Heart left ventricle (tissue), 13 donors: ENCODE data around the gene UCMA.

Source experiments
- POLR2A ChIP-seq, 2 donors: fragments of 450-650 bp; IDR thresholded peaks; one replicate each; pipeline ENCODE4 v1.6.1; 2017; ENCODE audit warnings: antibody characterized with exemption in 2 of 2, mild to moderate bottlenecking in 2 of 2, moderate library complexity in 2 of 2
- TF ChIP-seq, protein P1 (sequence below), 12 donors: fragments of 200-600 bp; sonication (generic) in 4 of 12; IDR thresholded peaks; one replicate each; pipeline versions ENCODE4 v1.5.0 to v1.8.0; 2018 to 2022; ENCODE audit warnings: antibody characterized with exemption in 12 of 12, mild to moderate bottlenecking in 5 of 12
- donor health status: ischemic (EF 13 %, LVEDD 7.1; RV severe dilation, severe dysfunction).
- donor health status: DM: no; HTN: yes; CAD: no.
- donor health status: DM: no; HTN: no; CAD: no.
- donor health status: ischemic (EF 25% LVEDD 6.9; RV normal size, moderate dysfunction).
- donor health status: ischemic (EF 25% LVEDD 5.7; RV mildly dilated, moderate dysfunction).
- donor health status: ischemic (EF 35%, LVEDD 5.7; RV mildly dilated, moderate dysfunction).
- donor health status: nonischemic (EF 11% LVEDD 7.7; RV severe dilation, severe dysfunction).
- donor health status: DM: yes; HTN: yes; CAD: no.
- donor health status: PGD.
- donor health status: ischemic (EF 29% LVEDD 5.4; RV normal size, mild dysfunction).
- donor health status: nonischemic (EF 23%, LVEDD 6.1; RV moderate dilation, normal function).

DNA sequence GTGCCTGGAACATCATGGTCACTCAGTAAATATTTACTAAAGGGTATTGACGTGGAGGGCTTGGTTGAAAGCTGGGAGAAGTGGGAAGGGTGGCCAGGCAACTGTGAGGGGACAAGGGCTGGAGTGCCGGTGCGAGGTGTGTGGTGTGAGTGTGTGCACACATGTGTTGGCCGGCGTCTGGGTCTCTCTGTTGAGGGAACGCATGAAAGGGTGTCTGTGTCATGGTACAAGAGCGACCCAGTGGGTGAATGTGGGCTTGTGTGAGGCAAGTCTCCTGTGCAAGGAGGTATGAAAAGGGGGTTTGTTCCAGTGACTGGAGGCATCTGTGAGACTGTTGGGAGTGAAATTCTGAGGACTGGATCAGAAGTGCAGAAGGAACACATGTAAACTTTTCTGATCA lies 29.4 kb upstream of the UCMA start:
- TF ChIP-seq, protein P1, sequence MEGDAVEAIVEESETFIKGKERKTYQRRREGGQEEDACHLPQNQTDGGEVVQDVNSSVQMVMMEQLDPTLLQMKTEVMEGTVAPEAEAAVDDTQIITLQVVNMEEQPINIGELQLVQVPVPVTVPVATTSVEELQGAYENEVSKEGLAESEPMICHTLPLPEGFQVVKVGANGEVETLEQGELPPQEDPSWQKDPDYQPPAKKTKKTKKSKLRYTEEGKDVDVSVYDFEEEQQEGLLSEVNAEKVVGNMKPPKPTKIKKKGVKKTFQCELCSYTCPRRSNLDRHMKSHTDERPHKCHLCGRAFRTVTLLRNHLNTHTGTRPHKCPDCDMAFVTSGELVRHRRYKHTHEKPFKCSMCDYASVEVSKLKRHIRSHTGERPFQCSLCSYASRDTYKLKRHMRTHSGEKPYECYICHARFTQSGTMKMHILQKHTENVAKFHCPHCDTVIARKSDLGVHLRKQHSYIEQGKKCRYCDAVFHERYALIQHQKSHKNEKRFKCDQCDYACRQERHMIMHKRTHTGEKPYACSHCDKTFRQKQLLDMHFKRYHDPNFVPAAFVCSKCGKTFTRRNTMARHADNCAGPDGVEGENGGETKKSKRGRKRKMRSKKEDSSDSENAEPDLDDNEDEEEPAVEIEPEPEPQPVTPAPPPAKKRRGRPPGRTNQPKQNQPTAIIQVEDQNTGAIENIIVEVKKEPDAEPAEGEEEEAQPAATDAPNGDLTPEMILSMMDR (IDR thresholded peaks at IDR 0.05): no peak
- TF ChIP-seq POLR2A (IDR thresholded peaks at IDR 0.05): no peak
